ENCODE measurements around the gene CDH23.

- TF ChIP-seq CTCF (IDR thresholded peaks at IDR 0.05) = no peak
- TF ChIP-seq ZFX (IDR thresholded peaks at IDR 0.05; ENCODE audit: borderline replicate concordance) = no peak
Observed at GRCh38 chr10:71763352-71764127, 366.8 kb downstream of the CDH23 start.

Data from 22Rv1 (cell line).